Dendritic cell treated with granulocyte-macrophage colony-stimulating factor and Interleukin-4, amounts not matched to agents 40 ng/mL and 50 ng/mL, for 4 days (primary cell): ENCODE data around the gene VWA8.
"Not testable (repeated sequence)": the region's sequence is repeated elsewhere in the genome, so short reads cannot be mapped to it uniquely, and the experiment has no call there.

Experiments used
- H3K27ac Mint-ChIP-seq: one replicate; pipeline ENCODE4 v1.8.0; 2022; ENCODE audit warnings: mild to moderate bottlenecking, mixed read lengths
- H3K27me3 Mint-ChIP-seq: one replicate; pipeline ENCODE4 v1.8.0; 2022; ENCODE audit warnings: mild to moderate bottlenecking, mixed read lengths
- H3K36me3 Mint-ChIP-seq: one replicate; pipeline ENCODE4 v1.8.0; 2022; ENCODE audit warnings: low read depth, mixed read lengths
- H3K4me1 Mint-ChIP-seq: one replicate; pipeline ENCODE4 v1.8.0; 2022; ENCODE audit warnings: low read depth, mixed read lengths
- H3K4me3 Mint-ChIP-seq: one replicate; pipeline ENCODE4 v1.8.0; 2022; ENCODE audit warnings: mild to moderate bottlenecking, moderate library complexity, mixed read lengths
- H3K9me3 Mint-ChIP-seq: one replicate; pipeline ENCODE4 v1.8.0; 2022; ENCODE audit warnings: mixed read lengths
- intact Hi-C: fragments of 100-400 bp; cut with micrococcal nuclease; formaldehyde crosslinking; loops from one replicate; pipeline ENCODE4 v1.15.0; 2022

Gene VWA8

DNA sequence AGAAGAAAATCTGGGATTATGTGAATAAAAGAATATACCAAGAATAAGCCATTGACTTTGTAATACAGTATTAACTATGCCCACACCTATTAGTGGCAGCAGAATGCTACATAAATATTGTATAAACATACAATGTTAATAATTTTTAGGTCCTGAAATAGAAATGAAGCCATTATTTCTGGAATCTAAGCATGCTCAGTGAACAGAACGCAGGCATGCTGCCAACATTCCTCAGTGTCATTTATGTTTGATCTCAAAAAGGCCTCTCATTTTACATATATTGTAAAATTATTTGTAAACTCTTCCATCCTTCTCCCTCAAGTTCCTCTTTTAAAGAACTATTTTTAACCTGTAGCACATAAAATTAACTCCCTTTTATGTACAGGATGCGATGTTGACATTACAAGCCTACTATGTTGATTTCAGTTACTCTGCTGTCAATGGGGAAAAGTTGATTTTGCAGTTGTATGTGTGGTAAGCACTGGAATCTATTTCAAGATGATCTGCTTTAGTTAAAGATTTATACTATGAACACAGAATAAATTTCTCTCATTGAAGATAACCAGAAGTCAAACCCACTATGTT lies 118.8 kb downstream of the VWA8 start:
- no peaks in the 10 kb centered on the region for H3K36me3 Mint-ChIP-seq
- no peak overlapping the region for H3K4me3 Mint-ChIP-seq
- no peaks in the 10 kb centered on the region for H3K9me3 Mint-ChIP-seq
- no peaks in the 10 kb centered on the region for H3K27me3 Mint-ChIP-seq
- peaks cover 12% of the 10 kb centered on the region for H3K4me1 Mint-ChIP-seq
- H3K27ac Mint-ChIP-seq: no peak overlapping the region
- intact Hi-C loops: no loop called here

- Mint-ChIP-seq H3K9me3 (no peaks in the 10 kb centered on the region), H3K36me3 (peaks cover 7% of the 10 kb centered on the region), H3K27me3 (no peaks in the 10 kb centered on the region), H3K4me3 (no peak overlapping the region), H3K27ac (no peak overlapping the region), H3K4me1 (peaks cover 17% of the 10 kb centered on the region)
- intact Hi-C loops: no loop called here
Observed at GRCh38 chr13:41837629-41838028, 123.3 kb downstream of the VWA8 start.

DNA sequence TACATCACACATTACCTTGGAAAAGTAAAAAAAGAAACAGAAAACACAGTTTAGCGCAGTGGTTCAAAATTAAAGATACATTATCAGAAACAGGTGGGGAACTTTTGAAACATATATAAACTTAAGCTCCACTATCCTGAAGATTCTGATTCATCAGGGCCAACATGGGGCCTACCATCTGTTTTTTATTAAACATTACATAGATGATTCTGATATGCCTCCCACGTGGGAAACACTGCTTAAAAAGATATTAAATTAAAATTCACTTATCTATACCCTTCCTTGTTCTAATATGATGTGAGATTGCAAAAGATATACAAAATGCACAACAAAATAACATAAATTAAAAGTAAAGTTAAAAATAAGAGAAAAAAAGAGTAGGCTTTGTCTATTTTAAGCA lies 125.0 kb downstream of the VWA8 start:
- Mint-ChIP-seq H3K27me3 (no peaks in the 10 kb centered on the region), H3K4me3 (no peak overlapping the region), H3K27ac (no peak overlapping the region), H3K4me1 (peaks cover 11% of the 10 kb centered on the region), H3K9me3 (no peaks in the 10 kb centered on the region), H3K36me3 (peaks cover 15% of the 10 kb centered on the region)
- intact Hi-C loops: no loop called here

DNA sequence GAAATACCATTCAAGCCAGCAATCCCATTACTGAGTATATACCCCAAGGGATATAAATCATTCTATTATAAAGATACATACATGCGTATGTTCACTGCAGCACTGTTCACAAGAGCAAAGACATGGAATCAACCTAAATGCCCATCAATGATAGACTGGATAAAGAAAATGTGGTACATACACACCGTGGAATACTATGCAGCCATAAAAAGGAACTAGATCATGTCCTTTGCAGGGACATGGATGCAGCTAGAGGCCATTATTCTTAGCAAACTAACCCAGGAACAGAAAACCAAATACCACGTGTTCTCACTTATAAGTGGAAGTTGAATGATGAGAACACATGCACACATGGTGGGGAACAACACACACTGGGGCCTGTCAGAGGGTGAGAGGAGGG lies 126.2 kb downstream of the VWA8 start:
- H3K27ac Mint-ChIP-seq, H3K27me3 Mint-ChIP-seq, H3K9me3 Mint-ChIP-seq, H3K4me3 Mint-ChIP-seq, intact Hi-C loops: not testable (repeated sequence)
- H3K4me1 Mint-ChIP-seq: peaks cover 11% of the 10 kb centered on the region
- peaks cover 15% of the 10 kb centered on the region for H3K36me3 Mint-ChIP-seq

DNA sequence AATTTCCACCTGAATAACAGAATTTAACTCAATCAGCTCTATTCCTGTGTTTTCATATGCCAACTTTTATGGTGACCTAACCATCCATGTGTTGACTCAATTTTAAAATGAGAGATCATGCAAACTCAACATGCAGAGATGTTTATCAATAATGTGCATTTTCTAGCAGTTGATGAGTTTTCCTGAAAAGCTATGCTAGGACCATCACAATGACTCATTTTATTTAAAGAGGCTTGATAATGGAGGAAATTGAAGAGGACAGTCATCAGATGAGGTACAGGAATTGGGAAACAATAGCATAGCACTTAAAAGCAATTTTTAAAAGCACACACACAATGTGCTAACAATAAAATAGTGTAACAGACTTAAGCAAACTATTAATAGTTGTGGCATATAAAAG lies 127.1 kb downstream of the VWA8 start:
- Mint-ChIP-seq H3K36me3 (peaks cover 15% of the 10 kb centered on the region), H3K27me3 (no peaks in the 10 kb centered on the region), H3K4me3 (no peak overlapping the region), H3K27ac (no peak overlapping the region), H3K9me3 (no peaks in the 10 kb centered on the region), H3K4me1 (peaks cover 11% of the 10 kb centered on the region)
- intact Hi-C loops: no loop called here

DNA sequence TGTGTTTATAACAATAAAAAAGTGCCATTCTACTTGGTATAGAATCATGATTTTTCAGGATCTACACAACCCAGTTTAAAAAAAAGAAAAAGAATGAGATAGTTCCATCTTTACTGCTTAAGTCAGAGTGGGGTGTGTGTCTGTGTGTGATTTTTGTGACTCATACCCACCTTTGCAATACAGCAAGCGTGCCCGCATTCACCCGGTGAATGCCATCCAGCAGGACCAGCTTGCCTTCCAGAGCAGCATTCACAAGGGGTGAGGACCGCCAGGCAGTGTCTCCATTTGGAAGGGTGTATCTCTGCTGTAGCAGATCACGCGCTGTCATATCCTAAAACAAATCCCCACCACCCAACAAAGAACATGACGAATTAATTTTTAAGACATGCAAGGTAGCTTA lies 127.7 kb downstream of the VWA8 start:
- Mint-ChIP-seq H3K27ac (no peak overlapping the region), H3K4me3 (no peak overlapping the region), H3K27me3 (no peaks in the 10 kb centered on the region), H3K36me3 (peaks cover 15% of the 10 kb centered on the region), H3K4me1 (peaks cover 11% of the 10 kb centered on the region), H3K9me3 (no peaks in the 10 kb centered on the region)
- intact Hi-C loops: no loop called here

DNA sequence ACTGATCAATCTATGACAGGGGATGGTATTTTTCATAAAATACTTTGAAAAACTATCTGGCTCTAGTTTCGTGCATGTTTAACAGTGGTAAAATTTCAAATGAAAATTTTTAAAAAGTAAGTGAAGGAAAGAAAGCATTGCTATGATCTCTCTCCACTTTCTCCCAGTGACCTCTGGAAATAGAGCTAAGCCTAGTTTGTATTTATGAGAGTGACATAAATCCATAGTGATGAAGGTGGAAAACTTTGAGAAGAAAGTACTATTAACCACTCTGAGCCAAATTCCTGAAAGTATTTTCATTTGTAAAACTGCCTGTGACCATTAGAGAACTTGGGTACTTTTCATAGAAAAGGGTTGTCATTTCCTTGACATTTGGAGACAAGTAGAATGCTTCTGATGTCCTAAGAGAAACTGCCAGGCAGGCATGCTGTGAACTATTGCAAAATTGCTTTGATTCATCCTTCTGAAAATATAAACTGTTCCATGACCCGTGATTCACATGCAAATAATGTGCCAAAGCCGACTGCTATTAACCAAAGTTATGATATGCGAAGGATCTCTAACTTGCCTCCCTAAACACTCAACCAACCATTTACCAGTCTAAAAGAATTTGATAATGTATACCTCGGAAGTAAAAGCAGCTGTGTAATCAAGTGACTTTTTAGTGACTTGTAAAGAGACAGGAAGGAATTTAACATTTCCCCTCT lies 133.2 kb downstream of the VWA8 start:
- H3K9me3 Mint-ChIP-seq: no peaks in the 10 kb centered on the region
- H3K4me3 Mint-ChIP-seq: no peak overlapping the region
- no peaks in the 10 kb centered on the region for H3K27me3 Mint-ChIP-seq
- peaks cover 16% of the 10 kb centered on the region for H3K36me3 Mint-ChIP-seq
- H3K27ac Mint-ChIP-seq: no peak overlapping the region
- no peaks in the 10 kb centered on the region for H3K4me1 Mint-ChIP-seq
- intact Hi-C loops: no loop called here

GRCh38 chr13:41825691-41826090 lies 135.2 kb downstream of the VWA8 start:
- peaks cover 8% of the 10 kb centered on the region for H3K36me3 Mint-ChIP-seq
- H3K9me3 Mint-ChIP-seq: no peaks in the 10 kb centered on the region
- no peaks in the 10 kb centered on the region for H3K27me3 Mint-ChIP-seq
- intact Hi-C loops: no loop called here
- H3K4me1 Mint-ChIP-seq: peaks cover 5% of the 10 kb centered on the region
- H3K27ac Mint-ChIP-seq: no peak overlapping the region
- no peak overlapping the region for H3K4me3 Mint-ChIP-seq

GRCh38 chr13:41823476-41823875 lies 137.4 kb downstream of the VWA8 start:
- H3K9me3 Mint-ChIP-seq: no peaks in the 10 kb centered on the region
- intact Hi-C loops: no loop called here
- no peak overlapping the region for H3K4me3 Mint-ChIP-seq
- H3K4me1 Mint-ChIP-seq: peaks cover 11% of the 10 kb centered on the region
- no peak overlapping the region for H3K27ac Mint-ChIP-seq
- no peaks in the 10 kb centered on the region for H3K27me3 Mint-ChIP-seq
- peaks cover 13% of the 10 kb centered on the region for H3K36me3 Mint-ChIP-seq

DNA sequence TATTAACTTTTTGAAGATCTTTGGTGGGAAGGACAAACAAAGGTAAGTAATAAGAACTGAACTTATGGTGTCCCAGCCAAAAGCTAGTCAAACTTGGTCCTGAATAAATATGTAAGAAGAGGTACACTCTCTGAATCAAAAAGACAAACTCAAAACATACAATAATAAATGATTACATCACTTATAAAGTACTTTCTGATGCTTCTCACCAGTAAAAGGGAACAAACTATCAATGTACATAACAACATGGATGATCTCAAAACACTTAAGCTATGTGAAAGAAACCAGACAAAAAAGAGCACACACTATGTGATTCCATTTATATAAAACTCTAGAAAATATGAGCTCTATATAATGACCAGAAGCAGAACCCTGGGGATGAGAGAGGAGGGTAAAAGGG lies 138.3 kb downstream of the VWA8 start:
- Mint-ChIP-seq H3K4me3 (no peak overlapping the region), H3K27me3 (no peaks in the 10 kb centered on the region), H3K27ac (no peak overlapping the region), H3K4me1 (peaks cover 11% of the 10 kb centered on the region), H3K36me3 (peaks cover 15% of the 10 kb centered on the region), H3K9me3 (no peaks in the 10 kb centered on the region)
- intact Hi-C loops: no loop called here

DNA sequence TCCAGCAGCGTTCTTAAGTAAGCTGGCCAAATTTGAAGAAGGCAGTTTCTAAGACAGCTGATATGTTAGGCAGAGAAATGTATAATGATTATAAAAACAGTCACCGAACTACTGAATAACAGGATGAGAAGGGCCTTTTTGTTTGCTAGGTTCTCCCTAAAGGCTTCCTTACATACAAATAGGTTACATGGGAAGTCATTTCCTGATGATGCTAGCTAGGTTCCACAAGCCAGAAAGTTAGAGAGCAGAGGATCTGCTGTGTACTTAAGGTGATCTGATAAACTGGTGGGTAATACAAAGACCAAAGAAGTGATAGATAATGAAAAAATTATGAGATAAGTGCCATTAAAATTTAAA lies 139.7 kb downstream of the VWA8 start:
- no peak overlapping the region for H3K4me3 Mint-ChIP-seq
- peaks cover 12% of the 10 kb centered on the region for H3K36me3 Mint-ChIP-seq
- no peaks in the 10 kb centered on the region for H3K27me3 Mint-ChIP-seq
- no peaks in the 10 kb centered on the region for H3K9me3 Mint-ChIP-seq
- intact Hi-C loops: no loop called here
- H3K27ac Mint-ChIP-seq: no peak overlapping the region
- H3K4me1 Mint-ChIP-seq: peaks cover 11% of the 10 kb centered on the region

GRCh38 chr13:41820581-41821237 lies 140.2 kb downstream of the VWA8 start:
- Mint-ChIP-seq H3K36me3 (peaks cover 14% of the 10 kb centered on the region), H3K9me3 (no peaks in the 10 kb centered on the region), H3K4me1 (peaks cover 11% of the 10 kb centered on the region), H3K27ac (no peak overlapping the region), H3K27me3 (no peaks in the 10 kb centered on the region), H3K4me3 (no peak overlapping the region)
- intact Hi-C loops: no loop called here

- Mint-ChIP-seq H3K9me3 (no peaks in the 10 kb centered on the region), H3K27ac (no peak overlapping the region), H3K4me3 (no peak overlapping the region), H3K36me3 (peaks cover 16% of the 10 kb centered on the region), H3K27me3 (no peaks in the 10 kb centered on the region), H3K4me1 (peaks cover 15% of the 10 kb centered on the region)
- intact Hi-C loops: no loop called here
Observed at GRCh38 chr13:41816057-41816456, 144.9 kb downstream of the VWA8 start.

GRCh38 chr13:41813426-41813825 lies 147.5 kb downstream of the VWA8 start:
- intact Hi-C loops: no loop called here
- H3K27ac Mint-ChIP-seq: no peak overlapping the region
- H3K36me3 Mint-ChIP-seq: peaks cover 17% of the 10 kb centered on the region
- no peaks in the 10 kb centered on the region for H3K27me3 Mint-ChIP-seq
- H3K4me3 Mint-ChIP-seq: no peak overlapping the region
- peaks cover 20% of the 10 kb centered on the region for H3K4me1 Mint-ChIP-seq
- no peaks in the 10 kb centered on the region for H3K9me3 Mint-ChIP-seq

GRCh38 chr13:41812851-41813250 lies 148.1 kb downstream of the VWA8 start:
- intact Hi-C loops: no loop called here
- H3K9me3 Mint-ChIP-seq: no peaks in the 10 kb centered on the region
- H3K4me3 Mint-ChIP-seq: no peak overlapping the region
- peaks cover 20% of the 10 kb centered on the region for H3K4me1 Mint-ChIP-seq
- H3K36me3 Mint-ChIP-seq: peaks cover 22% of the 10 kb centered on the region
- no peaks in the 10 kb centered on the region for H3K27me3 Mint-ChIP-seq
- H3K27ac Mint-ChIP-seq: no peak overlapping the region
